IMR-90 (cell line): ENCODE data around the gene FBXO41. TPM values are rescaled to one million over a fixed set of nuclear protein-coding genes. Genes with fewer than 3 reads are reported as not detected.

ENCODE experiments used
- ATAC-seq: fragments of 200-7000 bp; cut with Tn5 transposase; 2 replicates; pipeline ENCODE4 v1.9.1; 2020; ENCODE audit warnings: low read depth, mild to moderate bottlenecking, moderate library complexity
- BruUV-seq: library from RNA; stranded (reverse); fragments of 400-500 nt; replicated peaks from 2 replicates; lab custom pipeline; 2021; lab: Mats Ljungman, UMichigan
- CTCF ChIA-PET: fragments of 300-600 bp; formaldehyde crosslinking; extraction: SDS; loops from one replicate; lab custom pipeline; 2021; ENCODE audit warnings: antibody characterized with exemption; lab: Yijun Ruan, JAX
- POLR2A ChIA-PET: fragments of 300-600 bp; sonication (Branson Sonifier 250); formaldehyde crosslinking; loops from one replicate; lab custom pipeline; 2022; ENCODE audit warnings: antibody characterized with exemption; ENCODE audit not compliant: unreplicated experiment; lab: Charles Lee
- DNase-seq: peaks from one replicate; pipeline ENCODE4 v3.0.0; 2013
- H2AFZ ChIP-seq: replicated peaks from 2 replicates; pipeline ENCODE3; 2013; ENCODE audit warnings: low read length, mild to moderate bottlenecking; ENCODE audit not compliant: poor library complexity
- H2AK5ac ChIP-seq: 2 replicates; pipeline ENCODE4 v1.6.1; 2013; ENCODE audit warnings: low read depth, low read length, inconsistent platforms
- H2AK9ac ChIP-seq: replicated peaks from 2 replicates; pipeline ENCODE3; 2013; ENCODE audit warnings: mild to moderate bottlenecking, low read depth, low read length, moderate library complexity; ENCODE audit not compliant: poor library complexity
- H2BK120ac ChIP-seq: 2 replicates; pipeline ENCODE4 v1.6.1; 2013; ENCODE audit warnings: low read depth, low read length, inconsistent platforms
- H2BK15ac ChIP-seq: 3 replicates; pipeline ENCODE4 v1.6.1; 2013; ENCODE audit warnings: low read depth, low read length, inconsistent platforms
- H2BK20ac ChIP-seq: 2 replicates; pipeline ENCODE4 v1.6.1; 2013; ENCODE audit warnings: low read depth, mild to moderate bottlenecking, inconsistent platforms, low read length, moderate library complexity
- H2BK5ac ChIP-seq: 2 replicates; pipeline ENCODE4 v1.6.1; 2013; ENCODE audit warnings: mild to moderate bottlenecking, low read depth, low read length, inconsistent platforms; ENCODE audit not compliant: poor library complexity, severe bottlenecking
- H3K14ac ChIP-seq: replicated peaks from 2 replicates; pipeline ENCODE4 v1.6.1; 2013; ENCODE audit warnings: low read depth, low read length, inconsistent platforms
- H3K18ac ChIP-seq: 2 replicates; pipeline ENCODE4 v1.6.1; 2013; ENCODE audit warnings: low read depth, low read length, control low read depth
- H3K23ac ChIP-seq: 2 replicates; pipeline ENCODE4 v1.6.1; 2013; ENCODE audit warnings: low read depth, low read length, inconsistent platforms
- H3K27ac ChIP-seq: 2 replicates; pipeline ENCODE4 v1.5.1; 2013; ENCODE audit warnings: mild to moderate bottlenecking, control low read depth, low read length; ENCODE audit not compliant: insufficient read depth
- H3K27me3 ChIP-seq: 2 replicates; pipeline ENCODE4 v1.6.1; 2013; ENCODE audit warnings: low read length; ENCODE audit not compliant: control insufficient read depth, insufficient read depth
- H3K36me3 ChIP-seq: 2 replicates; pipeline ENCODE4 v1.6.1; 2013; ENCODE audit warnings: low read length, mixed read lengths; ENCODE audit not compliant: control insufficient read depth, insufficient read depth
- H3K4ac ChIP-seq: 2 replicates; pipeline ENCODE4 v1.6.1; 2013; ENCODE audit warnings: low read depth, low read length, inconsistent platforms
- H3K4me1 ChIP-seq: 2 replicates; pipeline ENCODE4 v1.6.1; 2013; ENCODE audit warnings: low read length, mixed read lengths; ENCODE audit not compliant: control insufficient read depth, insufficient read depth
- H3K4me2 ChIP-seq: 2 replicates; pipeline ENCODE4 v1.6.1; 2013; ENCODE audit warnings: low read depth, mild to moderate bottlenecking, control low read depth, low read length, moderate library complexity
- H3K4me3 ChIP-seq: 2 replicates; pipeline ENCODE4 v1.5.1; 2013; ENCODE audit warnings: low read depth, mild to moderate bottlenecking, control low read depth, low read length, moderate library complexity; ENCODE audit not compliant: insufficient read depth
- H3K56ac ChIP-seq: 2 replicates; pipeline ENCODE4 v1.6.1; 2013; ENCODE audit warnings: low read length, inconsistent platforms; ENCODE audit not compliant: insufficient read depth; ENCODE audit errors: extremely low read depth
- H3K79me1 ChIP-seq, 2 experiments: 2 replicates each; pipeline ENCODE4 v1.6.1; 2013; ENCODE audit warnings: low read length in 2 of 2, inconsistent platforms in 1 of 2, low read depth in 1 of 2
- H3K9ac ChIP-seq: 2 replicates; pipeline ENCODE4 v1.6.1; 2013; ENCODE audit warnings: low read depth, low read length, control low read depth
- H3K9me1 ChIP-seq: 2 replicates; pipeline ENCODE4 v1.6.1; 2013; ENCODE audit warnings: low read length, inconsistent platforms; ENCODE audit not compliant: insufficient read depth
- H3K9me3 ChIP-seq: 2 replicates; pipeline ENCODE4 v1.6.1; 2013; ENCODE audit warnings: low read length; ENCODE audit not compliant: control insufficient read depth, insufficient read depth
- H4K20me1 ChIP-seq: 2 replicates; pipeline ENCODE4 v1.6.1; 2013; ENCODE audit warnings: low read length, inconsistent platforms; ENCODE audit not compliant: insufficient read depth
- H4K5ac ChIP-seq: 2 replicates; pipeline ENCODE4 v1.6.1; 2013; ENCODE audit warnings: mild to moderate bottlenecking, low read depth, low read length, control low read depth
- H4K8ac ChIP-seq, 2 experiments: 2 replicates each; pipeline ENCODE4 v1.6.1; 2013; ENCODE audit warnings: low read depth in 2 of 2, low read length in 2 of 2, control low read depth in 1 of 2, inconsistent platforms in 1 of 2
- H4K91ac ChIP-seq: 2 replicates; pipeline ENCODE4 v1.6.1; 2013; ENCODE audit warnings: low read depth, low read length, inconsistent platforms; ENCODE audit not compliant: insufficient read depth
- MAFK ChIP-seq: IDR thresholded peaks from 2 replicates; pipeline ENCODE4 v1.6.1; 2012; ENCODE audit warnings: low read depth, low read length, improper control_type of control experiment
- RFX5 ChIP-seq: IDR thresholded peaks from 2 replicates; pipeline ENCODE4 v1.8.0; 2012; ENCODE audit warnings: low read depth, mild to moderate bottlenecking, low read length, moderate library complexity
- WGBS, 2 experiments: methylation state at CpG; one replicate each; pipeline versions ENCODE4 v1.1.5 to v1.1.7; 2013; ENCODE audit warnings: missing lambda C conversion rate in 2 of 2; ENCODE audit not compliant: insufficient read length in 1 of 2; ENCODE audit errors: extremely low coverage in 2 of 2; 5-methylcytosine and 5-hydroxymethylcytosine counted together
- dilution Hi-C: fragments of 300-500 bp; cut with HindIII; formaldehyde crosslinking; loops from one replicate; pipeline ENCODE4 v1.14.3; 2018; ENCODE audit warnings: low sequenced_read_pairs; ENCODE audit not compliant: unreplicated experiment
- in situ Hi-C: fragments of 300-500 bp; cut with MboI; formaldehyde crosslinking; loops from 3 replicates; pipeline ENCODE4 v1.14.3; 2019; ENCODE audit warnings: low sequenced_read_pairs, inconsistent platforms, mixed read lengths
- intact Hi-C: fragments of 100-400 bp; cut with micrococcal nuclease; formaldehyde crosslinking; loops from 2 replicates; pipeline ENCODE4 v1.10.0; 2022
- polyA plus RNA-seq, 3 experiments: library from polyadenylated mRNA; depleted of rRNA; stranded (reverse); fragments of >200 nt; gene quantifications; 2 replicates each; pipeline ENCODE4 v1.2.3, GENCODE V29; 2012; ENCODE audit warnings: low replicate concordance in 1 of 3
- total RNA-seq: library from RNA; depleted of rRNA; stranded (reverse); fragments of >200 nt; gene quantifications from 2 replicates; pipeline ENCODE4 v1.2.3, GENCODE V29; 2012

The FBXO41 gene
- total and polyA plus RNA-seq, 2 of the 4 experiments (the other 2 are of a cell fraction) = 0.54 to 3.7 TPM

GRCh38 chr2:73324126-73324725 is 39.9 kb upstream of the FBXO41 start:
- Histone ChIP-seq H2BK120ac (no peak overlapping the region), H3K4me3 (no peak overlapping the region), H2BK5ac (no peak overlapping the region), H3K56ac (no peak overlapping the region), H3K9me1 (no peaks in the 10 kb centered on the region), H3K4ac (no peak overlapping the region), H3K4me1 (no peaks in the 10 kb centered on the region), H3K14ac (no peak overlapping the region), H2AFZ (no peak overlapping the region), H2AK9ac (no peak overlapping the region), H3K9ac (no peak overlapping the region), H3K18ac (no peak overlapping the region), H3K27me3 (peaks cover 20% of the 10 kb centered on the region), H2BK20ac (no peak overlapping the region), H3K27ac (no peak overlapping the region), H3K4me2 (no peak overlapping the region), H4K5ac (no peak overlapping the region), H3K9me3 (no peaks in the 10 kb centered on the region), H4K20me1 (no peaks in the 10 kb centered on the region), H2AK5ac (no peak overlapping the region), H3K36me3 (no peaks in the 10 kb centered on the region), H2BK15ac (no peak overlapping the region), H4K91ac (no peak overlapping the region), H4K8ac (no peak overlapping the region), H3K79me1 (no peaks in the 10 kb centered on the region), H3K23ac (no peak overlapping the region)
- intact Hi-C loops = no loop called here
- ATAC-seq (no peak), DNase-seq (no peak)
- no TSS peak for BruUV-seq
- ChIA-PET POLR2A (no interaction called here), CTCF (no interaction called here)
- TF ChIP-seq RFX5 = no peak
- TF ChIP-seq MAFK = no peak
- 33% methylated on average over 5 of the region's 13 CpGs; no CpG with 5 or more reads in 1 of the 2 experiments for WGBS, 2 experiments
- dilution Hi-C loops = no loop called here
- in situ Hi-C loops = no loop called here
